ENCODE results near the gene GRAMD1A.
A peak's percentile ranks its signal among the peaks of the same experiment; 100 is the strongest.
"Not testable (repeated sequence)": the region's sequence is repeated elsewhere in the genome, so short reads cannot be mapped to it uniquely, and the experiment has no call there.

The GRAMD1A gene

GRCh38 chr19:34979819-34980640 is 20.1 kb upstream of the GRAMD1A start:
- no peak for DNase-seq

GRCh38 chr19:34982275-34982674 is 17.8 kb upstream of the GRAMD1A start:
- no peak for DNase-seq

- no peak for DNase-seq
Measured at GRCh38 chr19:34983786-34984185, 16.3 kb upstream of the GRAMD1A start.

- no peak for DNase-seq
Measured at GRCh38 chr19:34984287-34984686, 15.8 kb upstream of the GRAMD1A start.

- DNase-seq: no peak
Measured at GRCh38 chr19:34985249-34986022, 14.7 kb upstream of the GRAMD1A start.

- DNase-seq: no peak
Measured at GRCh38 chr19:34988119-34988518, 12.0 kb upstream of the GRAMD1A start.

GRCh38 chr19:34989298-34989697 is 10.8 kb upstream of the GRAMD1A start:
- DNase-seq: no peak

- DNase-seq: peak in 1 of 2 donors; percentile 51
Measured at GRCh38 chr19:34990578-34991192, 9.4 kb upstream of the GRAMD1A start.

- DNase-seq: no peak
Measured at GRCh38 chr19:34991542-34992333, 8.4 kb upstream of the GRAMD1A start.

- DNase-seq: not testable (repeated sequence)
Measured at GRCh38 chr19:34992582-34992981, 7.5 kb upstream of the GRAMD1A start.

GRCh38 chr19:34994286-34994642 is 5.9 kb upstream of the GRAMD1A start:
- no peak for DNase-seq

GRCh38 chr19:34994643-34995541 is 5.2 kb upstream of the GRAMD1A start:
- no peak for DNase-seq

- no peak for DNase-seq
Measured at GRCh38 chr19:34995551-34995950, 4.6 kb upstream of the GRAMD1A start.

- DNase-seq: no peak
Measured at GRCh38 chr19:34997071-34997617, 3.0 kb upstream of the GRAMD1A start.

GRCh38 chr19:34998224-34998623 is 1.9 kb upstream of the GRAMD1A start:
- DNase-seq: not testable (repeated sequence)

GRCh38 chr19:34998777-34999497 is 1.2 kb upstream of the GRAMD1A start:
- DNase-seq: no peak

GRCh38 chr19:35000338-35000646 is 169 bp downstream of the GRAMD1A start:
- DNase-seq: no peak

- peak in 1 of 2 donors; percentile 46 for DNase-seq
Measured at GRCh38 chr19:35000647-35001501, 751 bp downstream of the GRAMD1A start.

- DNase-seq: no peak
Measured at GRCh38 chr19:35002037-35002535, 2.0 kb downstream of the GRAMD1A start.

Measured in stimulated activated CD4-positive, alpha-beta T cell treated with anti-CD3 and anti-CD28 coated beads, Interleukin-2, amount 100 ng/mL, for 48 hours (primary cell).